ENCODE data around the gene RASGRF1.

DNA sequence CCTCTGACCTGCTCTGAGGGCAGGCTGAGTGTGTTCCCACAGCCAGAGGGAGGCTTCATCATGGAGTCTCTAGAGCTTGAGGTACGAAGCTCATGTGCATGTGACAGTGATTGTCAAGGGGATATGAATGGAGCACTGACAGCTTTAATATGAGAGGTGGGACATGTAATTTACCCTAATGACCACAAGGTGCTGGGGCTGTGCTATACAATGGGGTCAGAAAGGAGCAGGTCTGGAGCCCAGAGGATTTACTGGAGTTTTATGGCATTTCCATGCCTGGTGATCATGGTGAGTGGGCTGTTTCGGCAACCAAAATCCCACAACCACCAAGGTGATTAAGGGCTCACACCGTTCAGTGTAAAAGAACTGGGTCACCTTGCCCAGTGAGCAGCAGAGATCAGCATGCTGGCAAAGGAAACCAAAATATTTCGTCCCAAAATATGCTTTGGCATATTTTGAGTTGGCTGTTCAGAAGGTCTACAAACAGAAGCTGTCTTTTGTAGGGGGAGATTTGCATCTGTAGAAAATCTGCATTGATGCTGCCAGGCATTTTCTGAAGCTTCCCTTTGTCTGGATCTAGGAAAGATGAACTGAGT, 40.1 kb upstream of the RASGRF1 start:
- TF ChIP-seq CTCF (IDR thresholded peaks at IDR 0.05) (no peak), EZH2 (IDR thresholded peaks at IDR 0.05; ENCODE audit: borderline replicate concordance, insufficient read depth, low read depth, low read length, poor library complexity, severe bottlenecking) (no peak)

Measured in B cell (primary cell).